Activated effector memory CD4-positive, alpha-beta T cell treated with Interleukin-2 at 50 U/mL for 16 hours (primary cell): Measurements from ENCODE around the gene GRB7.
"Not testable (repeated sequence)": the region's sequence is repeated elsewhere in the genome, so short reads cannot be mapped to it uniquely, and the experiment has no call there.

Source experiments
- DNase-seq: peaks from one replicate; pipeline ENCODE4 v3.0.0-alpha.2; 2020

GRB7 gene

DNA sequence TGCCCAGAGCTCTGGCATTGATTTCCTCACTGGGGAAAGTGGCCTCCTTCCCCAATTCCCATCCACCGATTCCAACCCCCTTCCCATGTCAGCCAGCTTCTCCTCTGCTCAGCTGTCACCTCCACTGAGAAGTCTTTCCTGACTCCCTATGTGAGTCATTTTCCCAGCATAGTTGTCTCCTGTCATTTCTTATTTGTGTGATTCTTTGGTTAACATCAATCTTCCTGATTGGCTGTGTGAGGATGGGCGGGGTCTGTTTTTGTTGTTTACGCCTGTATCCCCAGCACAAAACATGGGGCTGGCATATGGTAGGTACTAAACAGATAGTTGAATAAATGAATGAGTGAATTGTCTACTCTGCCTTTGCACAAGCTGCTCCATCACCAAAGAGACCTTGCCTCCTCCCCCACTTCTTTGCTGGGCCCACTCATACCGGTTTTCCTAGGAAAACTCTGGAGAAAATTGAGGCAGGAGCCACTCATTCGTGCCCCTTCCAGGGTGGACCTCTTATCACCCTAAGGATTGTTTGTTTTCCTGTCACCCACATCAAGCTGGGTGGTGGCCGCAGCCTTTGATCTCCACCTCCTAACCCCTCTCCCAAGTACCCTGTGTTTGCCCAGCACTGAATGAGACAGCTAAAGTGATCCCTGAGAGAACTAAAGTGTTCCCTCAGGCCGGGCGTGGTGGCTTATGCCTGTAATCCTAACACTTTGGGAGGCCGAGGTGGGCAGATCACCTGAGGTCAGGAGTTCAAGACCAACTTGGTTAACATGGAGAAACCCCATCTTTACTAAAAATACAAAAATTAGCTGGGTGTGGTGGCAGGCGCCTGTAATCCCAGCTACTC lies 1.2 kb upstream of the GRB7 start:
- DNase-seq, result no peak

DNA sequence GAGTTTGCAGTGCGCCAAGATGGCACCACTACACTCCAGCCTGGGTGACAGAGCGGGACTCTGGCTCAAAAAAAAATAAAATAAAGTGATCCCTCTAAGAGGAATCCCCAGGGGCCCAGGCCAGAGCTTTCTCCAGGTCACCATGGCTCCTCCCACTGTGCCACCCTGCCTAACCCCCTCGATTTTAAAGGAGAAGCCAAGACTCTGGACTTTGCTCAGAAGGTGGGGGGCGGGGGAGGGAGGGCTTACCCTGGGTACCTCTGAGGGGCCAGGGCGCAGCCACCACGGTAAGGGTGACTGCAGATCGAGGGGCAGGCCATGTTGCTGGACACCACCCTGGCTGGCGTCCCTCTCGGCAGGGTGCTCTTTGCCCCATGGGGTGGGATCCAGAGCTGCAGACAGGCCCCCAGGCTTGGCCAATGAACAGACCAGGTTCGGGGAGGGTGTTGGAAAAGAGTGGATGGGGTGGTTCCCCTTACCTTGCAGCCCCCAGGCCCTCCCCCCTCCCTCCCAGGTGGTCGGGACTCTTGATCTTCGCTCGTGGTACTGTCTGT lies 455 bp upstream of the GRB7 start:
- no peak for DNase-seq

DNA sequence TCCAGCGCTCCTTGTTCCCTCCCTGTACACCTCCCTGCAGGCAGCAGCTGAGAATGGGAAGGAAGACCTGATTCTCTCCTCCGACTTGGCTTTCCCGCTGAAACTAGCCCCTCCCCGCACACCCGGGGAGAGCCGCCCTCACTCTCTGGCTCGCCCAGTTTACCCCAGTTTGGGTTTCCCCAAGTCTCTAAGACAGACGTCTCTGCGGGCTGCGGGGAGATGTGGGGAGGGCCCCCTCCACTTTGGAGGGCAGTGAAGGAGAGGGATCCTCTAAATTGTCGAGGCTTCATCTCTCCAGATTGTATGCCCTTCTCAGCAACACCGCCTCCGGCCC lies 797 bp downstream of the GRB7 start:
- DNase-seq, result peak; percentile 14

DNA sequence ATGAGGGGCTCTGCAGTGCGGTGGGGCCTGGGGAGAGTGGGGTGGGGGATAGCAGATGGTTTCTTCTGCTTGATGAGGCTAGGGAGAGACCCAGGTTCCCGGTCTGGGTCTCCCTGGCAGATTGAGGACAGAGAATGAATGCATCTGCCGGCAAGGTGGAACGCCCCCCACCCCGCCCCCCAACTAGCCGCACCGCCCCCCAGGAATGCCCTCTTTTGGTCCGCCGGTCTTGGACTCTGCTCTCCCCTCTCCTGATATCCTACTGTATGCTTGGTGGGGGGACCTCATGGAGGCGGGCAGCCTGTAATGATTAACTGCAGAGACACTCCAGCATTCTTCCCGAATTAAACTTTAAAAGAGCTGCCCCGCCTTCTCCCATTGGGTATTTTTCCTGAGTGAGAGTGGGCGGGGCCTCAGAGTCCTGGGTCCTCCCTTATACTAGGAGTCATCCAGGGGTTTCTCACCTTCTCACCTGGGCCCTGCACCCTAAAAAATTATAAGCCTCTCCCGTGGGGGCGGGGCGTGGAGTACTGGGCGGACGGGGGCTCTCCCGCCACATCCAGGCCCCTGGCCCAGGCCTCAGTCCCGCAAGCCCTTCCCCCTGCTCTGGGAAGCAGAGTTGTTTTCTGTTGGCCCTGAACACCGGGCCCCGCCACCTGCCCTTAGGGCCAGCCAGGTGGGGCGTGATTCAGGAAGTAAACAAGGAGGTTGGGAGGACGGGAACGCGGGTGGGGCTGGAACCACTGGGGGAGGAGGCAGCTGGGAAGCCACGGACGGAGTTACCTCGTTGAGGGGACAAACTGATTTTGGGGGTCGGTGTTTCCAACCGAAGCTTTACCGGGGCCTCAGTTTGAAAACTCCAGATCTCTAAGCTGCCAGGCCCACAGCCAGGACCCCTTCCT lies 1.5 kb downstream of the GRB7 start:
- DNase-seq, result no peak

DNA sequence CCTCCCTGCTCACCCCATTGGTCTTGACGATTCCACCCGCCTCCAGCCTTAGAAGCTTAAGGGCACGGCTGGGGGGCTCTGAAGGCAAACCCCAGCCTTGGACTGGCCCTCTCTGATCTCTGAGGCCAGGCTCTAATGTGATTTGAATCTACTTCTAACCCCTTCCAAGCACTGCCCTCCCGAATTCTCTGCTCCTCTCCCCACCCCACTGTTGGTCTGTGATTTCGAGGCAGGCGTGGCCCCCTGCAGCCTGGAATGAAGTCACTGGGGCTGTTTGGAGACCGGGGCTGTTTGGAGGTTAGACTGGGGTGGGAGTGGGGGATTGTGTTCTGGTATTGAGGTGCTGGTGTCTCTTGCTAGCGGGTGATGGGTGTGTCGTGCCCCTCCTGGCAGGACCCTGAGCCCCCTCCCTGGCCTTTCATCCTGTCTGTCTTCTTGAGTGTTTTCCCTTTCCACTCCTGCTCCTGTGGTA lies 2.2 kb downstream of the GRB7 start:
- DNase-seq, result no peak

DNA sequence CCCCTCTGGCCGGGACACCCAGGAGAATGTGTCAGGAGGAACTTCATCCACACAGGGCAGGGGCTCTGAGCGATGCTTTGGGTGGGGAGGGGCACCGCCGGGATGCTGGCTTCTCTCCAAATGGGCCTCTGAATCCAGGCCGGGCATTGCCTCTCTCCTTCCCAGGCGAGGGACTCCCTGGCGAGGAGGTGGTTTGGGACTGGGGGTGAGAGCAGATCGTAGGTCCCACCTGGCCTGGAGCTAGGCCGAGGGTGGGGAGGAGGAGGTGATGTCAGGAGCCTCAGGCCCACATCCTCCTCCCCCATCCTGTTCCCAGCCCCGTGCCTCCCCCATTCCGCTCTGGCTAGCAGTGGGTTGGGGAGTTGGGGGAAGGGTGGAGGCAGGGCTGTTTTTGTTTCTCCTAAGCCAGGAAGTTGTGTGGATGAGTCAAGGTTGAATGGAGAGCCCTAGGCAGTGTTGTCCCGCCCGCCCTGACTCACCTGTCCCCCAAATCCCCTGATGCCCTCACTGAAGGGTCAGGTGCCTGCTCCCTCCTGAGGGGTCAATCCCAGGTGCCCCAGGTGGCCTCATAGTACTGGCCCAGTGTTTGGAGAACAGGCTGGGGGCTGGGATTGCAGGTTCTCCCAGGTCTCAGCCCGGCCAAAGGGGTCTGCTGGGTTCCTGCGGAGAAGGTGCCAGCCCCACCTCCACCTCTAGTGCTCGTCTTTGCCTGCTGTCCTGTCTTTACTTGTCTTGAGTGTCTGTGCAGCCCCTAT lies 2.8 kb downstream of the GRB7 start:
- no peak for DNase-seq

DNA sequence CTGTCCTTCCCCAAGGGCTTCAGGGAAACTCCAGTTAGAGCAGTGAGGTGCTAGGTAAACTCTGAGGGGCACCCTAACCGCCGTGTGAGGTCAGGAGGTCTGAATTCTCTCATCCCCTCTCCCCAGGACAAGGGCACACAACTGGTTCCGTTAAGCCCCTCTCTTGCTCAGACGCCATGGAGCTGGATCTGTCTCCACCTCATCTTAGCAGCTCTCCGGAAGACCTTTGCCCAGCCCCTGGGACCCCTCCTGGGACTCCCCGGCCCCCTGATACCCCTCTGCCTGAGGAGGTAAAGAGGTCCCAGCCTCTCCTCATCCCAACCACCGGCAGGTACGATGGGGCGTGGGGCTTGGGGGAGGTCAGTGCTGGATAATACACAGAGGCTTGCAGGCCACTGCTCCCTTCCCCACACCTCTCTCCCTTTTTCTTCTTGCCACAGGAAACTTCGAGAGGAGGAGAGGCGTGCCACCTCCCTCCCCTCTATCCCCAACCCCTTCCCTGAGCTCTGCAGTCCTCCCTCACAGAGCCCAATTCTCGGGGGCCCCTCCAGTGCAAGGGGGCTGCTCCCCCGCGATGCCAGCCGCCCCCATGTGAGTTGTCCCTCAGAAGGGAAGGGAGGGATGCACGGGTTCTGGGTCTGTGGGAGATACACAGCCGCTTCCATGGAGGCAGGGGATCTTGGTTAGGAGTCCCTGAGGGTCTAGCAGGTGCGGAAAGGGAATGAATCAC lies 4.6 kb downstream of the GRB7 start:
- DNase-seq, result no peak

DNA sequence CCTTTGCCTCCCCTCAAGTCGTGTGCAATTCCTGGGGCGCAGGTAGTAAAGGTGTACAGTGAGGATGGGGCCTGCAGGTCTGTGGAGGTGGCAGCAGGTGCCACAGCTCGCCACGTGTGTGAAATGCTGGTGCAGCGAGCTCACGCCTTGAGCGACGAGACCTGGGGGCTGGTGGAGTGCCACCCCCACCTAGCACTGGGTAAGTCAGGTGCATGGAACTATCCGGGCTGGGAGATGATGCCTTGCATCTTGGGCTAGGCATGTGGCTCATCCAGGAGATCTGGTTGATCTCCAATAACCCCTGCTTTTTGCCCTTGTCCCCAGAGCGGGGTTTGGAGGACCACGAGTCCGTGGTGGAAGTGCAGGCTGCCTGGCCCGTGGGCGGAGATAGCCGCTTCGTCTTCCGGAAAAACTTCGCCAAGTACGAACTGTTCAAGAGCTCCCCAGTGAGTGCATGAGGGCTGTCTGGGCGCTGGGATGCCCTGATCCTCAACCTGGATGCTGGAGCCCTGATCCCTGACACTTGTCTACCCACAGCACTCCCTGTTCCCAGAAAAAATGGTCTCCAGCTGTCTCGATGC lies 5.2 kb downstream of the GRB7 start:
- DNase-seq, result no peak

DNA sequence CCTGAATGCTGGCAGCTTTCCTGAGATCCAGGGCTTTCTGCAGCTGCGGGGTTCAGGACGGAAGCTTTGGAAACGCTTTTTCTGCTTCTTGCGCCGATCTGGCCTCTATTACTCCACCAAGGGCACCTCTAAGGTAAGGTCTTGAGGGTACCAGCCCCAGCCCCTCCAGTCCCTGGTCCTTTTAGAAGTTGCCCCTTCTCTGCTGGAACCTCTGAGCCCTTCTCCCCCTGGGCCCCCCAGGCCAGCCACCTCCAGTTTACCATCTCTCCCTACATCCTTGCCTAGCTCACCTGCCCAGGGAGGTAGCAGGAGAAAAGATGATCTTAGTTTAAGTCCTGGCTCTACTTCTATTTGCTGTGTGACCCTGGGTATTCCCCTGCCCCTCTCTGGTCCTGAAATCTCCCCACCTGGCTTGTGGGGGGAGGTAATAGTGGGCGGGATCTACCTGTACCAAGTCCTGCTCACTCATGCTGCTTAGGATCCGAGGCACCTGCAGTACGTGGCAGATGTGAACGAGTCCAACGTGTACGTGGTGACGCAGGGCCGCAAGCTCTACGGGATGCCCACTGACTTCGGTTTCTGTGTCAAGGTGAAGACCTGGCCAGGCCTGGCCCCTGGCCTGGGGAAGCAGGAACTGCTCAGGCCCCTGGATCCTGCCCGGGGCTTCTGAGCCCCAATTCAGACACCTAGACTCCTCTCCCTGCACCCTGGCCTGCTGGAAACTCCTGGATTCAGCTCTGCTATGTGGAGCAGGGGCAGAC lies 6.5 kb downstream of the GRB7 start:
- no peak for DNase-seq

DNA sequence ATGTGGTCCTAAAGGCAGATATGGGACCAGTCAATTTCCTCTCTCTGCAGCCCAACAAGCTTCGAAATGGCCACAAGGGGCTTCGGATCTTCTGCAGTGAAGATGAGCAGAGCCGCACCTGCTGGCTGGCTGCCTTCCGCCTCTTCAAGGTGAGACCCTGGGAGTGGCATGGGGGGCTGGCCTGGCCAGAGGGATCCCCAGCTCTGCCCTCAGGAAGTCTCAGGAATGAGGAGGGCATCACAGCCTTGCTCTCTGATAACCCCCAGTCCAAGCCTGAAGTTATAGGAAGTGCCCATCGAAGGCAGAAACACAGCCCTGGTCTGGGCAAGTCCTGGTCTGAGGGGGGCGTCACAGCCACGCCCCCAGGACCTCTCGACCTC lies 7.1 kb downstream of the GRB7 start:
- DNase-seq, result no peak

DNA sequence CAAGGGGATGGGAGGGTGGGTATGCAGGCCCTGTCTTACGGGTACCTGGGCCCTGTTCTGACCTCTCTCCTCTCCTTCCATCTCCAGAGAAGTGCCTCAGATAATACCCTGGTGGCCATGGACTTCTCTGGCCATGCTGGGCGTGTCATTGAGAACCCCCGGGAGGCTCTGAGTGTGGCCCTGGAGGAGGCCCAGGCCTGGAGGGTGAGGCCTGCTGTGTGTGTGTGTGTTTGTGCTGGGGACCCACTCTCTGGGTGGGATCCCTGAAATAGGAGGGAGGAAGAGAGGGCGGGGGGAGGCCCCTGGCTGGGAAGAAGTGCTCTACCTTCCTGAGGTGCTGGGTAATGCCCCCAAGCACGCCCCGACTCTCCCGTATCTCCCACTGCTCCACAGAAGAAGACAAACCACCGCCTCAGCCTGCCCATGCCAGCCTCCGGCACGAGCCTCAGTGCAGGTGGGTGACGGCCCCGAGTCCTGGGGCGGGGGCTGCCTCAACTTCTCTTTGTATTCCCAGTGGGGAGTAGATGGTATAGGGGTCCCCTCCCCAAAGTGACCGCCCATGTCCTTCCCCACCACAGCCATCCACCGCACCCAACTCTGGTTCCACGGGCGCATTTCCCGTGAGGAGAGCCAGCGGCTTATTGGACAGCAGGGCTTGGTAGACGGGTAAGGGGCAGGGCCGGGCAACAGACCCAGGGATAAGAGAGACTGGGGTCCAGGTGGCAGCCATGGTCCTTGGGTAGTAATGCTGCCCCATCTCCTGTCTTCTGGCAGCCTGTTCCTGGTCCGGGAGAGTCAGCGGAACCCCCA lies 7.8 kb downstream of the GRB7 start:
- DNase-seq, result no peak

DNA sequence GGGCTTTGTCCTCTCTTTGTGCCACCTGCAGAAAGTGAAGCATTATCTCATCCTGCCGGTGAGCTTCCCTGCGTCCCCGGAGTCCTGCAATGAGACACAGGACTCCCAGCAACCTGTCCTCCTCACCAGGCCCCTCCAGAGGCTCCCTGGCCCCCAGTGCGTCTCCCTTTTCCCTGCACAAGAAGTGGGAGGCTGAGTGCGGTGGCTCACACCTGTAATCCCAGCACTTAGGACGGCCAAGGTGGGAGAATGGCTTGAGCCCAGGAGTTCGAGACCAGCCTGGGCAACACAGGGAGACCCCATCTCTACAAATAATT lies 8.4 kb downstream of the GRB7 start:
- DNase-seq, result no peak

DNA sequence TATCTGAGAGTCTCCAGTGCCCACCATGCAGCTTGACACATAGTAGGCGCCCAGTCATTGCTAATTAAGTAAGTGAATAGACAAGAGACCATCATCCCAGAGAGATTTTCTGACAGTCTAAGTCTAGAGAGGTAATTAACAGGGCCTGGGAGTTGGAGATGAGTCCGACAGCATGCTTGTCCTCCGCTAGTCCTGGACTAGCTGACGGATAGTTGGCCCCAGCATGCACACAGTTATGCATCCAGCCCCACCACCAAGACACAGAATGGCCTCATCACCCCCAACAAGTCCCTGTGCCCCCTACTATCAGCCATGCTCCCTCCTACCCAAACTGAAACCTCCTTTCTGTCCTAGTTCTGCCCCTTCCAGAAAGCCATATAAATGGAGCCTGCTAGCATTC lies 10.0 kb downstream of the GRB7 start:
- DNase-seq, result no peak

DNA sequence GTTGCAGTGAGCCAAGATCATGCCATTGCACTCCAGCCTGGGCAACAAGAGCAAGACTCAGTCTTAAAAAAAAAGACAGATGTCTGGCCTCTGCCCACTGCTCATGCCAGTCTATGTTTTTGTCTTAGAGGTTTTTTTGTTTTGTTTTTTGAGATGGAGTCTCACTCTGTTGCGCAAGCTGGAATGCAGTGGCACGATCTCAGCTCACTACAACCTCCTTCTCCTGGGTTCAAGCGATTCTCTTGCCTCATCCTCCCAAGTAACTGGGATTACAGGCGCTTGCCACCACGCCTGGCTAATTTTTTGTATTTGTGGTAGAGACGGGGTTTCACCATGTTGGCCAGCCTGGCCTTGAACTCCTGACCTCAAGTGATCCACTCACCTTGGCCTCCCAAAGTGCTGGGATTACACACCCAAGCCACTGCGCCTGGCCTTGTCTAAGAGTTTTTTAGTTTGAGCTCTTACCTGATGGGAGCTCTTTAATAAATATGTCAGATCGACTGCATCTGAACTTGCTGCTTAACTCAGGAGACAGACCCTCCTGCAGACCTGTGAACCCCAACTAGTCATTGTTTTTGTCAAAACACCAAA lies 10.8 kb downstream of the GRB7 start:
- DNase-seq, result not testable (repeated sequence)

DNA sequence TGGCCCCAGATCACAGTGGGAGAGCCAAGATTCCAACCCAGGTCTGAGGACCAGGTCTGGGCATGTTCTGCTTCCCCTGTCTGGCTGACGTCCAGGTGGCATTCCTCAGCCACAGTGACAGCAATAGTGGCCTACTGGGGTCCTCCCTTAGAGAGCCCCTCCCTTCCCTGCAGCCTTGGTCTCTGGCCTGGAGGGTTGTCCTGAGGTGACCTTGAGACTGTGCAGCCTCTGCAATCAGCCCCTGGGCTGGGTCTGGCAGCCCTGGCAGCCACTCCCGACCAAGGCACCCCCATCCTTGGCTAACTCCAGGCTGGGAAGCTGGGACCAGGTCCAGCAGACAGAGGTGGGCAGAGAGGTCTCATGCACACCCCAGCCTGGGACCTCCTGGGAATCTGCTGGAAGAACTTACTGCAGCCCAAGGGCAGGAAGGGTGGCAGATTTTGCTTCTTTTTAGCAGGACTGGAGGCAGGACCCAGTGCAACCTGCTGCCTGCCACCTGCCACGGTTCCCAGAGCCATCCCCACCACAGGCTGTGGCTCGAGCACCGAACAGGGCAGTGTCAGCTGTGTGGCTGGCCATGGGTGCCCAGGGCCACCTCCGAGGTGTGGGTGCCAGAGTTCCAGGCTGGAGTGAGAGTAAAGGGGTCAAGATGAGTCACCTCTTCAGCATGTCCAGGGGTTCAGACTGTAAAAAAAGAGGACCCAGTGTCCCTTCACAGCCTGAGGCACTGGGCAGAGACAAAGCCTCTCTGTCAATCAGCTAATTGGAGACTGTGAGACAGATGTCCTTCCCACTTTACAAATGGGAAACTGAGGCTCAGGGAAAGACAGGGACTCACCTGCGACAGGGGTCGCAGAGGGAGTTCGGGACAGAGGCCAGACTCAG lies 12.6 kb downstream of the GRB7 start:
- DNase-seq, result no peak

DNA sequence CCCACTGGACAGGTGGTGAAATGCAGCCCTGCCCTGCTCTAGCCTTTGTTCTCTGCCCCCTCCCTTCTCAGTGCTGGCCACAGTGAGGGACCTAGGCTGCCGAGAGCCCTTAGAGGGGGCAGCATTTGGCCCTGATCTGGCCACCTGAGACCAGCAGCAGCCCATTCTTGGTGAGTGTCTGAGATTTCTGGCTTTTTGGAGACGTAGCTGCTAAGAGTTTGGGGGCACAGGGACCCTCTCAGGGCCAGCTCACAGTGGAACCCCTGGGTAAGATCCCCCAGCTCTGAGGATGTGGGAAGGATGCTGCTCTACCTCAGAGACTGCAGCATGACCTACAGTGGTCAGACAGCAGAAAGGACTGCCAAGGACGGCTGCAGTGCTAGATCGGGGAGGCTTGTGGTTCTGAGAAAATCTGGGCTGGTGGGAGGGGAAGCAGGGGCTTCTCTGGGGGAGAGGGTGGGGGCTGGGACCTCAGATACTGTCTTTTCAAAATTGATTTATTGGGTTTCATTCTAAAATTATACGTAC lies 13.3 kb downstream of the GRB7 start:
- no peak for DNase-seq

DNA sequence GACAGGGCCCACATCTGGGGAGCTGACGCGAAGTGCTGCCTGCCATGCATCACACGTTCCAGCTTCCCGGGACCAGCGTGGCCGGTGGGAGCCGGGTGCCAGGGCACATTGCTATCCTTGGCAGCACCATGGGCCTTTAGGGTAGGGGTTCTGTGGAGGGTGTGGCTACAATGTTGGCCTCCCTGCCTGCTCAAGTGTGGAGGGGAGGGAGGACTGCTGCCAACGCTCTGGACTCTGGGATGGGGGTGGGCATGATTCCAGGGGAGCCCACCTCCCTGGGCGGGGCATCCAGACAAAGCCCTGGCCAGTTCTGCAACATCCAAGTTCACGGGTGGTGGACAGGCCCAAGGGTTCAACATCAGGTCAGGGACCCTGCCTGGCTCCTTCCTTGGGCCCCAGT lies 13.9 kb downstream of the GRB7 start:
- DNase-seq, result no peak

DNA sequence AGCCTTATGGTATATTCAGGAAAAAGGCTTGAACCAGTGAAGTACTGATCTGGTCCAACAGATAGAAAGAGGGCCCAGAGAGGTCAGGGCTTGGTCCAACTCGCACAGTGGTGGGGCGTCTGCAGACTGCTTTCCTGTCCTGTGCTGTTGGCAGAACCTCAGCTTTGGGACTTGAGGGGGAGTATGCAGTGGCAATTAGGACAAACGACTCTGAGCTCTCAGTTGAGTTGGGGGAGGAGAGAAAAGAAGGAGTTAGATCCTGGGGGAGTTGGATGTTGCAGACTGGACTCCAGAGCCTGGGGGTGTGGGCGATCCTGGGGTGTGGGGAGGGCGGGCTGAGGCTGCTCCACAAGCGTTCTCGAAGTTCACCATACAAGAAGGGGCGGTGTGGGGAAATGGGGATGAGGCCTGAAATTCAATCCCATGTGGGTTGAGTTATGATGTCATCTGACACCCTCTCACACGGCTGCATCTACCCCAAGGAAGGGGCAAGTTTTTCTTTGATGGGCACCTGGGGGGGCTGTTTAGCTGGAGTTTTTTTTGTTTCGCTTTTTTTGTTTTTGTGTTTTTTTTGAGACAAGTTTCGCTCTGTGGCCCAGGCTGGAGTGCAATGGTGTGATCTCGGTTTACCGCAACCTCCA lies 14.6 kb downstream of the GRB7 start:
- DNase-seq, result no peak
